Ureter (tissue), 1 donor: ENCODE measurements around the gene FAM199X. TPM values are rescaled to one million over a fixed set of nuclear protein-coding genes. Genes with fewer than 3 reads are reported as not detected.
"Not testable (repeated sequence)": the region's sequence is repeated elsewhere in the genome, so short reads cannot be mapped to it uniquely, and the experiment has no call there.

Experiments
- DNase-seq: peaks from one replicate; pipeline ENCODE4 v3.0.0-alpha.2; 2020; ENCODE audit warnings: low spot score
- total RNA-seq: library from RNA; stranded (reverse); gene quantifications from one replicate; pipeline ENCODE4 v1.2.4, GENCODE V29; 2023
- donor health status: DM: yes; HTN: yes; CAD: no.

The FAM199X gene
- total RNA-seq, 1 donor from 2014 or later: 23.5 TPM

DNA sequence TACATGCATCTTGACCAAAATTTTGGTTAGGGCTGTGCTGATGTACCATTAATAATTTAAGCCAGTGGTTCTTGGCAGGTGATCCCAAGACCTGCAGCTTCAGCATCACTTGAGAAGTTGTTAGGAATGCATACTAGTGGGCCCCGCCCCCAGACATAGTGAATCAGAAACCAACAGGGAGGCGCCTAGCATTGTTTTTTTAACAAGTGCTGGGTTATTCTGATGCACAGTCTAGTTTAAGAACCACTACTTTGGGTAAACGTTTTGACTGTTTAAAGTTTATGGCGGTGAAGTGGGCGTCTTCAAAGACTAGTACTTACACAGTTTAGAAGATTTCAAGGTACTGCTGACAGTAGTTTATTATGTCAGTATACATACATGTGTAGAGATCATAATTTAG is 23.6 kb downstream of the FAM199X start:
- no peak for DNase-seq

- DNase-seq: no peak
Measured at GRCh38 chrX:104193485-104193884, 27.2 kb downstream of the FAM199X start.

GRCh38 chrX:104195013-104195412 is 28.8 kb downstream of the FAM199X start:
- DNase-seq: no peak

DNA sequence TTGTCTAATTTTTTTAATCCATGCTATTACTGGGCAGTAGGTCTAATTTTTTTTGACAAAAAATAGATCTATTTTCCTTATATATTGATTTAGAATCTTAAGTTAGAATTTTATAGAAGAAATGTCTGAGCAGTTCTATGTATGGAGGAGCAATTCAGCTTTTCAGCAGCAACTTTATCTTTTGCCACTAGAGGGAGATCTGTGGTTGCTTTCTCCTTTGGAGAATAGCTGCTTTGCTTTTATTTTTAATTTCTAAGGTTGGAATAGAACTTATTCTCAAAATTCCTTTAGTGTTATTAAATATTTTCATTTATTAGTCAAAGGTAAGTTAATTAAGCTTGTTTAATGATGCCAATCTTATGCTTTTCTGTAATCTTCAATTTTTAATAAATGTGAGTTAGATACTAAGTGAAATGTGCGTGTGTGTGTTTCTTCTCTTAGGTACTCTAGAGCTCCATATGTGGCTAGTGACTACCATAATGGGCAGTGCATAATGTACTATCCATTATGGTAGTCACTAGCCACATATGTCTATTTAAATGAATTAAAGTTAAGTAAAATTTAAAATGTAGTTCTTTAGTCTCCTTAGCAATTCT is 29.3 kb downstream of the FAM199X start:
- no peak for DNase-seq

DNA sequence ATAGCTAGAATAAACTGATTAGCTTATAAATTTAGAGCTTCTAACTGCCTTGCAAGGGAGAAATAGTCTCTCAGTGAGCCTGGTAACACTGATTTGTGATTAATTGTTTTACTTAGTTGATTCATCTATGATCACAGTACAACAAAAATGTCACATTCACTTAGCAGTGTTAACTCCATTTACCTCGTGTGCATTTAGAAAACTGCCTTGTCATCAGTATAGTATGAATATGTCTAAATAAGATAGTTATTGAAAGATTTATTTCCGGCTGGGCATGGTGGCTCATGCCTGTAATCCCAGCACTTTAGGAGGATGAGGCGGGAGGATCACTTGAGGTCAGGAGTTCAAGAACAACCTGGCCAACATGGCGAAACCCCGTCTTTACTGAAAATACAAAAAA is 39.3 kb downstream of the FAM199X start:
- DNase-seq: no peak

DNA sequence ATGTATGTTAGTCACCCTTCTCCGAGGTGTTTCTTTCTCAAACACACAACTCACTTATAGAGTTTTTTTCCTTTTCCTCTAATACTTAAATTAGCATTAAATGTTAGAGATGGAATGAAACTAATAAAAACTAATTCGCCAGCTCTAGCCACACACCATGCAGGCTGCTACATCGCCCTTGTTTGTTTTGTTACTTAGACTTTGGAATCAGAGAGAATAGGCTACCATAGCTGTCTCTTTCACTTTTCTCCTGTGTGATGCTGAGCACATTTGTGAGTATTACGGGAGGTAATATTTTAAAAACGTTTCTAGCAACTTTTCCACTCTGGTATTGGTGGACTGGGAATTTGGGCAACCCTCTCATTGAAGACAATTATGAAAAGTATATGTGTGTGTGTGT is 44.9 kb downstream of the FAM199X start:
- no peak for DNase-seq

- DNase-seq: not testable (repeated sequence)
Measured at GRCh38 chrX:104230060-104230459, 63.8 kb downstream of the FAM199X start.

Other genes starting within 250 kb of the FAM199X start
- gene TMSB15B, start 203.8 kb upstream of the FAM199X start, total RNA-seq: 6.1 TPM
- gene H2BW1, start 152.7 kb upstream of the FAM199X start, total RNA-seq: not detected
- gene H2BW2, start 126.5 kb upstream of the FAM199X start, total RNA-seq: 0.26 TPM
- gene TMSB15C, start 90.2 kb upstream of the FAM199X start, total RNA-seq: 1.4 TPM
- gene ZCCHC18, start 53.9 kb upstream of the FAM199X start, total RNA-seq: 0.49 TPM
- gene SLC25A53, start 9.4 kb upstream of the FAM199X start, total RNA-seq: 14.9 TPM
- gene ESX1, start 88.5 kb downstream of the FAM199X start, total RNA-seq: not detected